SU-DHL-6 (cell line): ENCODE data around the gene KAZN.

ENCODE experiments used
- H2AFZ ChIP-seq: fragments of 200-600 bp; sonication (generic); 2 replicates; pipeline ENCODE4 v1.6.1; 2014; ENCODE audit warnings: low read depth, mild to moderate bottlenecking, moderate library complexity, mixed read lengths, antibody characterized with exemption, low read length; ENCODE audit not compliant: severe bottlenecking
- H3F3A ChIP-seq: fragments of 200-600 bp; shearing (Covaris generic); 2 replicates; pipeline ENCODE4 v1.6.0; 2016; ENCODE audit warnings: antibody characterized with exemption, mild to moderate bottlenecking; ENCODE audit not compliant: insufficient read depth
- H3K27ac ChIP-seq: fragments of 200-600 bp; sonication (generic); 2 replicates; pipeline ENCODE4 v1.5.1; 2016; ENCODE audit warnings: low read depth, mild to moderate bottlenecking, low read length, moderate library complexity, mixed read lengths
- H3K27me3 ChIP-seq: fragments of 200-600 bp; sonication (generic), shearing (Covaris generic); 2 replicates; pipeline ENCODE4 v1.6.0; 2014; ENCODE audit warnings: mild to moderate bottlenecking, low read length
- H3K36me3 ChIP-seq: fragments of 200-600 bp; sonication (generic); 2 replicates; pipeline ENCODE4 v1.6.1; 2014; ENCODE audit warnings: mild to moderate bottlenecking, low read length, mixed read lengths
- H3K4me2 ChIP-seq: fragments of 300-600, 200-600 bp; shearing (Covaris generic), sonication (generic); 2 replicates; pipeline ENCODE4 v1.6.0; 2014; ENCODE audit warnings: low read length, low read depth, mild to moderate bottlenecking; ENCODE audit not compliant: poor library complexity, severe bottlenecking
- H3K4me3 ChIP-seq: fragments of 200-600 bp; sonication (generic); 2 replicates; pipeline ENCODE4 v1.5.1; 2014; ENCODE audit warnings: antibody characterized with exemption, low read length, mild to moderate bottlenecking, mixed read lengths; ENCODE audit not compliant: insufficient read depth, poor library complexity, severe bottlenecking
- H3K79me2 ChIP-seq: fragments of 200-600 bp; sonication (generic); 2 replicates; pipeline ENCODE4 v1.6.1; 2014; ENCODE audit warnings: mild to moderate bottlenecking, low read length, moderate library complexity; ENCODE audit not compliant: insufficient read depth
- H3K9ac ChIP-seq: fragments of 200-600 bp; sonication (generic); 2 replicates; pipeline ENCODE4 v1.7.0; 2014; ENCODE audit warnings: mild to moderate bottlenecking, low read length
- H3K9me2 ChIP-seq: fragments of 200-600 bp; sonication (generic); replicated peaks from 2 replicates; pipeline ENCODE4 v1.6.1; 2014; ENCODE audit warnings: low read length; ENCODE audit not compliant: insufficient read depth
- H3K9me3 ChIP-seq: fragments of 200-600 bp; sonication (generic); 2 replicates; pipeline ENCODE4 v1.6.1; 2014; ENCODE audit warnings: low read length, mixed read lengths; ENCODE audit not compliant: insufficient read depth
- H4K20me1 ChIP-seq: fragments of 200-600 bp; sonication (generic); 2 replicates; pipeline ENCODE4 v1.6.1; 2014; ENCODE audit warnings: low read depth, mild to moderate bottlenecking, antibody characterized with exemption, low read length, moderate library complexity, mixed read lengths
- CTCF ChIP-seq: fragments of 200-600 bp; sonication (generic); IDR thresholded peaks from one replicate; pipeline ENCODE4 v1.5.1; 2017; ENCODE audit warnings: antibody characterized with exemption, mild to moderate bottlenecking, low read length, moderate library complexity; ENCODE audit not compliant: insufficient read depth, poor library complexity, severe bottlenecking
- EZH2phosphoT487 ChIP-seq: fragments of 200-600 bp; sonication (generic), shearing (Covaris generic); conservative IDR thresholded peaks from 2 replicates; pipeline ENCODE4 v1.6.1; 2018; ENCODE audit warnings: mild to moderate bottlenecking, antibody characterized with exemption, low read length, moderate library complexity, mixed read lengths

Gene KAZN

GRCh38 chr1:14855801-14856200 lies 257.3 kb downstream of the KAZN start:
- no peaks in the 10 kb centered on the region for H3K36me3 ChIP-seq
- H4K20me1 ChIP-seq: no peaks in the 10 kb centered on the region
- H3F3A ChIP-seq: no peaks in the 10 kb centered on the region
- no peak overlapping the region for H3K27ac ChIP-seq
- no peak for TF ChIP-seq EZH2phosphoT487
- TF ChIP-seq CTCF: no peak
- no peak overlapping the region for H3K4me2 ChIP-seq
- H3K79me2 ChIP-seq: no peaks in the 10 kb centered on the region
- no peak overlapping the region for H3K4me3 ChIP-seq
- no peaks in the 10 kb centered on the region for H3K9me3 ChIP-seq
- H3K27me3 ChIP-seq: no peaks in the 10 kb centered on the region
- no peaks in the 10 kb centered on the region for H3K9me2 ChIP-seq
- H2AFZ ChIP-seq: no peak overlapping the region
- H3K9ac ChIP-seq: no peak overlapping the region

- H3K4me3 ChIP-seq: no peak overlapping the region
- H3K9me2 ChIP-seq: no peaks in the 10 kb centered on the region
- H4K20me1 ChIP-seq: no peaks in the 10 kb centered on the region
- TF ChIP-seq EZH2phosphoT487 (no peak), CTCF (no peak)
- H2AFZ ChIP-seq: no peak overlapping the region
- H3K9ac ChIP-seq: no peak overlapping the region
- H3K9me3 ChIP-seq: no peaks in the 10 kb centered on the region
- no peaks in the 10 kb centered on the region for H3K36me3 ChIP-seq
- H3K27me3 ChIP-seq: no peaks in the 10 kb centered on the region
- H3K4me2 ChIP-seq: no peak overlapping the region
- H3F3A ChIP-seq: no peaks in the 10 kb centered on the region
- H3K79me2 ChIP-seq: no peaks in the 10 kb centered on the region
- no peak overlapping the region for H3K27ac ChIP-seq
Measured at GRCh38 chr1:14857436-14858195, 259.1 kb downstream of the KAZN start.

GRCh38 chr1:14862114-14862771 lies 263.8 kb downstream of the KAZN start:
- Histone ChIP-seq H3K9ac (no peak overlapping the region), H3K79me2 (no peaks in the 10 kb centered on the region), H3K9me3 (no peaks in the 10 kb centered on the region), H3K27me3 (no peaks in the 10 kb centered on the region), H2AFZ (no peak overlapping the region), H3K4me2 (no peak overlapping the region), H4K20me1 (no peaks in the 10 kb centered on the region), H3F3A (no peaks in the 10 kb centered on the region), H3K9me2 (no peaks in the 10 kb centered on the region), H3K36me3 (no peaks in the 10 kb centered on the region), H3K4me3 (no peak overlapping the region), H3K27ac (no peak overlapping the region)
- TF ChIP-seq CTCF: no peak
- TF ChIP-seq EZH2phosphoT487: no peak
